Raji (cell line): Measurements from ENCODE around the gene LRRC7.

Experiments
- POLR2A ChIP-seq: IDR thresholded peaks from 2 replicates; pipeline ENCODE4 v1.6.1; 2011; ENCODE audit warnings: low read depth, low read length, control low read depth; ENCODE audit not compliant: insufficient read depth

Gene LRRC7

GRCh38 chr1:69569576-69570328 lies 2.0 kb downstream of the LRRC7 start:
- TF ChIP-seq POLR2A, result no peak

- TF ChIP-seq POLR2A, result no peak
Measured at GRCh38 chr1:69570356-69570755, 2.6 kb downstream of the LRRC7 start.

- TF ChIP-seq POLR2A, result no peak
Measured at GRCh38 chr1:69572921-69573320, 5.2 kb downstream of the LRRC7 start.

GRCh38 chr1:69573911-69574310 lies 6.2 kb downstream of the LRRC7 start:
- TF ChIP-seq POLR2A, result no peak

GRCh38 chr1:69585666-69586065 lies 17.9 kb downstream of the LRRC7 start:
- no peak for TF ChIP-seq POLR2A

GRCh38 chr1:69587391-69587790 lies 19.7 kb downstream of the LRRC7 start:
- no peak for TF ChIP-seq POLR2A

- TF ChIP-seq POLR2A, result no peak
Measured at GRCh38 chr1:69589799-69590198, 22.1 kb downstream of the LRRC7 start.

- no peak for TF ChIP-seq POLR2A
Measured at GRCh38 chr1:69592341-69592740, 24.6 kb downstream of the LRRC7 start.

- no peak for TF ChIP-seq POLR2A
Measured at GRCh38 chr1:69595486-69595885, 27.8 kb downstream of the LRRC7 start.

- TF ChIP-seq POLR2A, result no peak
Measured at GRCh38 chr1:69611316-69611715, 43.6 kb downstream of the LRRC7 start.

GRCh38 chr1:69613414-69613813 lies 45.7 kb downstream of the LRRC7 start:
- no peak for TF ChIP-seq POLR2A

- TF ChIP-seq POLR2A, result no peak
Measured at GRCh38 chr1:69638673-69639072, 71.0 kb downstream of the LRRC7 start.

GRCh38 chr1:69639159-69639558 lies 71.4 kb downstream of the LRRC7 start:
- TF ChIP-seq POLR2A, result no peak

- no peak for TF ChIP-seq POLR2A
Measured at GRCh38 chr1:69643266-69643665, 75.5 kb downstream of the LRRC7 start.

- no peak for TF ChIP-seq POLR2A
Measured at GRCh38 chr1:69645477-69645876, 77.8 kb downstream of the LRRC7 start.

GRCh38 chr1:69648486-69648885 lies 80.8 kb downstream of the LRRC7 start:
- TF ChIP-seq POLR2A, result no peak

- no peak for TF ChIP-seq POLR2A
Measured at GRCh38 chr1:69649383-69649990, 81.8 kb downstream of the LRRC7 start.

- no peak for TF ChIP-seq POLR2A
Measured at GRCh38 chr1:69650779-69651178, 83.1 kb downstream of the LRRC7 start.

GRCh38 chr1:69651656-69652055 lies 83.9 kb downstream of the LRRC7 start:
- no peak for TF ChIP-seq POLR2A
